Right renal pelvis (tissue), 4 donors: ENCODE results near the gene UBD. TPM values are rescaled to one million over a fixed set of nuclear protein-coding genes. Genes with fewer than 3 reads are reported as not detected.

Experiments used
- DNase-seq, 4 donors: peaks; one replicate each; pipeline ENCODE4 v3.0.0-alpha.2; 2013; ENCODE audit warnings: low read depth in 4 of 4, low spot score in 3 of 4, missing footprints in 1 of 4
- polyA plus RNA-seq, 4 donors: library from polyadenylated mRNA; unstranded; fragments of 120-200 nt; gene quantifications; one replicate each; pipeline ENCODE4 v1.2.1, GENCODE V29; 2013; ENCODE audit not compliant: insufficient read length in 4 of 4

UBD gene
- polyA plus RNA-seq: 1 to 10 TPM in 2 of 4 donors, under 1 TPM in 2; 0.70 to 2.1 (median 1.4) TPM

- DNase-seq: no peak
These were observed at the start of gene UBD for GRCh38 chr6:29559524-29560287. Gene UBD (minus strand): TSS chr6:29559732. CDS start chr6:29559701, 31 bp downstream.

GRCh38 chr6:29608131-29608530 lies 48.6 kb upstream of the UBD start:
- no peak for DNase-seq

- no peak for DNase-seq
These were observed 44.4 kb upstream of the UBD start for GRCh38 chr6:29603930-29604329.

- no peak for DNase-seq
These were observed 43.9 kb upstream of the UBD start for GRCh38 chr6:29603456-29603855.

- DNase-seq: no peak
These were observed 43.2 kb upstream of the UBD start for GRCh38 chr6:29602564-29603361.

- no peak for DNase-seq
These were observed 38.7 kb upstream of the UBD start for GRCh38 chr6:29598172-29598747.

GRCh38 chr6:29597184-29597583 lies 37.7 kb upstream of the UBD start:
- DNase-seq: no peak

- DNase-seq: no peak
These were observed 36.9 kb upstream of the UBD start for GRCh38 chr6:29596381-29596900.

GRCh38 chr6:29593199-29593855 lies 33.8 kb upstream of the UBD start:
- DNase-seq: no peak

- no peak for DNase-seq
These were observed 32.1 kb upstream of the UBD start for GRCh38 chr6:29591677-29592076.

- no peak for DNase-seq
These were observed 30.8 kb upstream of the UBD start for GRCh38 chr6:29590218-29590808.

GRCh38 chr6:29589423-29590048 lies 30.0 kb upstream of the UBD start:
- peak; percentile 15 to 29 (median 24) for DNase-seq

GRCh38 chr6:29584821-29585220 lies 25.3 kb upstream of the UBD start, which contains the start of gene OR2H2:
Gene OR2H2 (plus strand): TSS chr6:29585121. CDS start chr6:29587945, 2,824 bp downstream.
- no peak for DNase-seq

- DNase-seq: no peak
These were observed 18.0 kb upstream of the UBD start for GRCh38 chr6:29577544-29577943.

GRCh38 chr6:29576056-29576455 lies 16.5 kb upstream of the UBD start:
- no peak for DNase-seq

GRCh38 chr6:29567991-29568390 lies 8.5 kb upstream of the UBD start:
- no peak for DNase-seq

- no peak for DNase-seq
These were observed 8.0 kb upstream of the UBD start for GRCh38 chr6:29567541-29567940.

GRCh38 chr6:29566856-29567255 lies 7.3 kb upstream of the UBD start:
- no peak for DNase-seq

GRCh38 chr6:29564875-29565274 lies 5.3 kb upstream of the UBD start:
- no peak for DNase-seq
